NCI-H345 treated with DMSO at 0.1 percent for 48 hours (cell line): Measurements from ENCODE around the gene FOXP1.
"Not testable (repeated sequence)": the region's sequence is repeated elsewhere in the genome, so short reads cannot be mapped to it uniquely, and the experiment has no call there.

Experiments
- DNase-seq: peaks from one replicate; lab custom pipeline; 2025; ENCODE audit not compliant: unreplicated experiment; lab: John Stamatoyannopoulos, UW

Gene FOXP1

GRCh38 chr3:71454512-71455403 lies 128.8 kb downstream of the FOXP1 start:
- no peak for DNase-seq

GRCh38 chr3:71453822-71454511 lies 129.6 kb downstream of the FOXP1 start:
- no peak for DNase-seq

GRCh38 chr3:71453319-71453718 lies 130.2 kb downstream of the FOXP1 start:
- no peak for DNase-seq

- no peak for DNase-seq
Observed at GRCh38 chr3:71451812-71452211, 131.7 kb downstream of the FOXP1 start.

- no peak for DNase-seq
Observed at GRCh38 chr3:71451060-71451459, 132.5 kb downstream of the FOXP1 start.

- DNase-seq, result no peak
Observed at GRCh38 chr3:71450162-71450561, 133.4 kb downstream of the FOXP1 start.

GRCh38 chr3:71447803-71448202 lies 135.7 kb downstream of the FOXP1 start:
- no peak for DNase-seq

GRCh38 chr3:71447197-71447596 lies 136.3 kb downstream of the FOXP1 start:
- no peak for DNase-seq

- no peak for DNase-seq
Observed at GRCh38 chr3:71446734-71447133, 136.8 kb downstream of the FOXP1 start.

- no peak for DNase-seq
Observed at GRCh38 chr3:71446260-71446659, 137.3 kb downstream of the FOXP1 start.

GRCh38 chr3:71444861-71445259 lies 138.7 kb downstream of the FOXP1 start:
- no peak for DNase-seq

- no peak for DNase-seq
Observed at GRCh38 chr3:71444028-71444860, 139.3 kb downstream of the FOXP1 start.

- no peak for DNase-seq
Observed at GRCh38 chr3:71443332-71443731, 140.2 kb downstream of the FOXP1 start.

- DNase-seq, result no peak
Observed at GRCh38 chr3:71442652-71443042, 140.9 kb downstream of the FOXP1 start.

- no peak for DNase-seq
Observed at GRCh38 chr3:71441925-71442651, 141.4 kb downstream of the FOXP1 start.

GRCh38 chr3:71441217-71441924 lies 142.2 kb downstream of the FOXP1 start:
- DNase-seq, result no peak

GRCh38 chr3:71438904-71439303 lies 144.6 kb downstream of the FOXP1 start:
- DNase-seq, result no peak

- no peak for DNase-seq
Observed at GRCh38 chr3:71438071-71438685, 145.3 kb downstream of the FOXP1 start.

GRCh38 chr3:71436337-71436736 lies 147.2 kb downstream of the FOXP1 start:
- no peak for DNase-seq

GRCh38 chr3:71435836-71436235 lies 147.7 kb downstream of the FOXP1 start:
- DNase-seq, result not testable (repeated sequence)
